ENCODE data around the gene TDRD10.

DNA sequence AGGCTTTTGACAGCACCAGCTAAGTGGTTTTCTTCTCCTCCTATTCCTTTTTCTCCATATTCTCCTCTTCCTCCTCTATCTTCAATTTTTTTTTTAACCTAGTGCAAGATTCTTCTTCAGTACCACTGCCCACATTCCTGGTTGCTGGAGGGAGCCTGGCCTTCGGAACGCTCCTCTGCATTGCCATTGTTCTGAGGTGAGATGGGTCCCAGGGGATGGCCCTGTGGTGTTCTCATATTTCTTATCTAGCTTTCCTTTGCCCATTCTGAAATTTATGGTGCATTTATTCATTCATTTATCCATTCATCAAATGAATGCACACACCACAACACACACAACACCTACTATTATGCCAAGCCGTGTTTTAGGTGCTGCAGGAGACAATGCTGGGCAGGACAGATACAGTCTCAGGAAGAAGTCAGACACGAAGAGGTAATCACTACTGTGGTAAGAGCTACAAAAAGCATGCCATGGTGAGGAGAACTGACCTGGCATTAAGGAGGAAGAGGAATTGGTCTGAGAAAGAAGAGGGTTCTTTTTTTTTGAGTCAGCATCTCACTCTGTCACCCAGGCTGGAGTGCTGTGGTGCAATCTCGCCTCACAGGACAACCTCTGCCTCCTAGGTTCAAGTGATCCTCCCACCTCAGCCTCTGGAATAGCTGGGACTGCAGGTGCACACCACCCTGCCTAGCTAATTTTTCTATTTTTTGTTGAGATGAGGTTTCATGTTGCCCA is 47.5 kb upstream of the TDRD10 start:
- TF ChIP-seq, protein P1, sequence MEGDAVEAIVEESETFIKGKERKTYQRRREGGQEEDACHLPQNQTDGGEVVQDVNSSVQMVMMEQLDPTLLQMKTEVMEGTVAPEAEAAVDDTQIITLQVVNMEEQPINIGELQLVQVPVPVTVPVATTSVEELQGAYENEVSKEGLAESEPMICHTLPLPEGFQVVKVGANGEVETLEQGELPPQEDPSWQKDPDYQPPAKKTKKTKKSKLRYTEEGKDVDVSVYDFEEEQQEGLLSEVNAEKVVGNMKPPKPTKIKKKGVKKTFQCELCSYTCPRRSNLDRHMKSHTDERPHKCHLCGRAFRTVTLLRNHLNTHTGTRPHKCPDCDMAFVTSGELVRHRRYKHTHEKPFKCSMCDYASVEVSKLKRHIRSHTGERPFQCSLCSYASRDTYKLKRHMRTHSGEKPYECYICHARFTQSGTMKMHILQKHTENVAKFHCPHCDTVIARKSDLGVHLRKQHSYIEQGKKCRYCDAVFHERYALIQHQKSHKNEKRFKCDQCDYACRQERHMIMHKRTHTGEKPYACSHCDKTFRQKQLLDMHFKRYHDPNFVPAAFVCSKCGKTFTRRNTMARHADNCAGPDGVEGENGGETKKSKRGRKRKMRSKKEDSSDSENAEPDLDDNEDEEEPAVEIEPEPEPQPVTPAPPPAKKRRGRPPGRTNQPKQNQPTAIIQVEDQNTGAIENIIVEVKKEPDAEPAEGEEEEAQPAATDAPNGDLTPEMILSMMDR (IDR thresholded peaks at IDR 0.05) = no peak
- TF ChIP-seq POLR2A (IDR thresholded peaks at IDR 0.05; ENCODE audit: low read depth) = no peak
- no peak for TF ChIP-seq EP300 (IDR thresholded peaks at IDR 0.05)
- no peak for TF ChIP-seq POLR2AphosphoS5 (IDR thresholded peaks at IDR 0.05)

Measured in esophagus muscularis mucosa (tissue), 4 donors.